Ovary (tissue), 9 donors: ENCODE results near the gene ADAM17. TPM values are rescaled to one million over a fixed set of nuclear protein-coding genes. Genes with fewer than 3 reads are reported as not detected.
A peak's percentile ranks its signal among the peaks of the same experiment; 100 is the strongest.

Experiments
- DNase-seq, 5 donors: peaks; one replicate each; pipeline ENCODE4 v3.0.0-alpha.2; 2019 to 2020
- H3K27ac ChIP-seq, 2 donors: fragments of 200-600 bp; one replicate each; pipeline versions ENCODE4 v1.5.1 to v1.8.0; 2019 to 2022
- H3K27me3 ChIP-seq: fragments of 200-600 bp; one replicate; pipeline ENCODE4 v1.8.0; 2022
- H3K36me3 ChIP-seq: fragments of 200-600 bp; sonication (generic); one replicate; pipeline ENCODE4 v1.5.1; 2019
- H3K4me1 ChIP-seq: one replicate; pipeline ENCODE4 v1.8.1; 2013; ENCODE audit warnings: mild to moderate bottlenecking, moderate library complexity; ENCODE audit not compliant: insufficient read depth
- H3K4me3 ChIP-seq: fragments of 200-600 bp; sonication (generic); one replicate; pipeline ENCODE4 v1.5.1; 2017
- H3K9me3 ChIP-seq, 2 donors: fragments of 200-600 bp in 1 of 2; sonication (generic) in 1 of 2; one replicate each; pipeline versions ENCODE4 v1.5.1 to v1.8.1; 2013 to 2019; ENCODE audit warnings: mild to moderate bottlenecking in 1 of 2, moderate library complexity in 1 of 2
- CTCF ChIP-seq, 3 donors: fragments of 450-650 bp in 2 of 3; fragments of 200-600 bp in 1 of 3; IDR thresholded peaks; one replicate each; pipeline versions ENCODE4 v1.5.1 to v1.8.0; 2016 to 2022; ENCODE audit warnings: antibody characterized with exemption in 3 of 3, mild to moderate bottlenecking in 1 of 3
- EP300 ChIP-seq: sonication (generic); formaldehyde crosslinking; IDR thresholded peaks from one replicate; pipeline ENCODE4 v1.6.1; 2017; ENCODE audit warnings: antibody characterized with exemption
- POLR2A ChIP-seq: fragments of 450-650 bp; IDR thresholded peaks from one replicate; pipeline ENCODE4 v1.6.1; 2017; ENCODE audit warnings: antibody characterized with exemption, mild to moderate bottlenecking, moderate library complexity
- WGBS, 3 donors: extraction: QIAGEN DNeasy Blood & Tissue Kit in 1 of 3; methylation state at CpG; one replicate each; pipeline versions ENCODE4 v1.1.5 to v1.1.7; 2013 to 2017; 5-methylcytosine and 5-hydroxymethylcytosine counted together
- intact Hi-C, 4 donors: fragments of 100-400 bp; cut with DNase I; formaldehyde crosslinking; loops; one replicate each; pipeline versions ENCODE4 v1.11.0 to v1.15.1; 2022 to 2023
- polyA plus RNA-seq, 2 donors: library from polyadenylated mRNA; stranded (reverse); fragments of 200-250 nt in 1 of 2; fragments of 350-450 nt in 1 of 2; fragmentation: Illumina TruSeq in 1 of 2; extraction: RNeasy Lipid Tissue Mini Kit (QIAGEN cat#74804) in 1 of 2; gene quantifications; one replicate each; pipeline ENCODE4 v1.2.3, GENCODE V29; 2013 to 2014
- total RNA-seq, 7 donors: library from RNA; depleted of rRNA in 2 of 7; stranded (reverse); fragments of >200 nt in 2 of 7; fragmentation: NEBNext Ultra II Directional in 3 of 7; extraction: Animal tissue kit (Norgen Biotek cat#: 25700) in 3 of 7; gene quantifications; one replicate each; pipeline versions ENCODE4 v1.1.0 to v1.2.4, GENCODE V29; 2016 to 2023
- donor health status: DM: no; HTN: no; CAD: no; lungs with moderate emphysema.
- donor health status: DM: no; HTN: no; CAD: no.
- donor health status: Bipolar disorder and iron deficiency.
- donor health status: DM: yes; HTN: yes; CAD: no.
- donor health status: DM: no; HTN: no; CAD: no.
- donor health status: DM: yes; HTN: yes; CAD: no.

ADAM17 gene
- total and polyA plus RNA-seq, 9 donors = 10.2 to 46.6 (median 27.8) TPM

GRCh38 chr2:9549420-9549819, 6.2 kb downstream of the ADAM17 start:
- peaks cover 33% of the 10 kb centered on the region for H3K4me1 ChIP-seq
- WGBS, 3 donors = 85 to 92% (median 86%) methylated on average over 9 of the region's 9 CpGs
- no peaks in the 10 kb centered on the region for H3K27me3 ChIP-seq
- intact Hi-C loops = no loop called here
- no peak overlapping the region for H3K27ac ChIP-seq
- no peak for TF ChIP-seq CTCF (IDR thresholded peaks at IDR 0.05)
- TF ChIP-seq EP300 = no peak
- TF ChIP-seq POLR2A = no peak
- H3K36me3 ChIP-seq = no peaks in the 10 kb centered on the region
- no peak overlapping the region for H3K4me3 ChIP-seq
- no peaks in the 10 kb centered on the region for H3K9me3 ChIP-seq
- no peak for DNase-seq

- DNase-seq = no peak
- Histone ChIP-seq H3K27me3 (no peaks in the 10 kb centered on the region), H3K9me3 (no peaks in the 10 kb centered on the region), H3K36me3 (no peaks in the 10 kb centered on the region), H3K27ac (no peak overlapping the region), H3K4me3 (no peak overlapping the region), H3K4me1 (peaks cover 32% of the 10 kb centered on the region)
- intact Hi-C loops = no loop called here
- no peak for TF ChIP-seq CTCF (IDR thresholded peaks at IDR 0.05)
- TF ChIP-seq POLR2A = no peak
- no peak for TF ChIP-seq EP300
- WGBS, 3 donors = 37 to 48% (median 42%) methylated on average over 2 of the region's 2 CpGs
These were observed 7.1 kb downstream of the ADAM17 start for GRCh38 chr2:9548506-9548905.

DNA sequence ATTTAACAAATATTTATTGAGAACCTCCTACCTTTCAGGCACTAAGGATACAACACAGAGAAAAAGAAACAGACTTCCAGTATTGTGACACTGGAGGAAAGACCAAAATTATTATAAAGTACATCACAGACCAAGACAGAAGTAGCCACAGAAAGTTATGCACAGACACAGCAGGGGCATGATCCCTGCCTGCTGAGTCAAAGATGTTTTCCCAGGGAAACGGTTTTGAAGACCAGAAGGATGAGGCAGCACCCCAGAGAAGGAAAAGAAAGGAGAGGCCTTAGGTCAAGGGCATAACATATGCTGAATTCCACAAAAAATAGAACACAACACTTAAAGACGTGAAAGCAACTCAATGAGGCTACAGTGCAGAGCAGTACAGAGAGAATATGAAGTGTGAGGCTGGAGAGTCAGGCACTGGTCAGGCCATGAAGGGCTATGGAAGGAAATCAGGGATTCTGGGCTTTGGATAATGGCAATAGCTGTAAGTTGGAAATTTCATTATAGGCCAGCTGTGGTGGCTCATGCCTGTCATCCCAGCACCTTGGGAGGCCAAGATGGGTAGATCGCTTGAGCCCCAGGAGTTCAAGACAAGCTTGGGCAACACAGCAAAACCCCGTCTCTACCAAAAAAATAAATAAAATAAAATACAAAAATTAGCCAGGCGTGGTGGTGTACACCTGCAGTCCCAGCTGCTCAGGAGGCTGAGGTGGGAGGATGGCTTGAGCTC, 8.2 kb downstream of the ADAM17 start:
- DNase-seq = no peak
- no peak overlapping the region for H3K4me3 ChIP-seq
- H3K9me3 ChIP-seq = no peaks in the 10 kb centered on the region
- TF ChIP-seq EP300 = no peak
- no peak for TF ChIP-seq POLR2A
- no peak for TF ChIP-seq CTCF (IDR thresholded peaks at IDR 0.05)
- no peaks in the 10 kb centered on the region for H3K27me3 ChIP-seq
- WGBS, 3 donors = 57 to 70% (median 58%) methylated on average over 5 of the region's 5 CpGs
- H3K27ac ChIP-seq = peak overlapping the region in 1 of 2 donors; percentile 15
- H3K36me3 ChIP-seq = no peaks in the 10 kb centered on the region
- intact Hi-C loops = no loop called here
- peaks cover 31% of the 10 kb centered on the region for H3K4me1 ChIP-seq

GRCh38 chr2:9545502-9545901, 10.1 kb downstream of the ADAM17 start:
- Histone ChIP-seq H3K9me3 (no peaks in the 10 kb centered on the region), H3K36me3 (no peaks in the 10 kb centered on the region), H3K4me1 (peaks cover 28% of the 10 kb centered on the region), H3K27ac (peak overlapping the region in 1 of 2 donors; percentile 2), H3K27me3 (no peaks in the 10 kb centered on the region), H3K4me3 (no peak overlapping the region)
- whole genome bisulfite sequencing, 3 donors = 39 to 65% (median 40%) methylated on average over 5 of the region's 5 CpGs
- no peak for DNase-seq
- intact Hi-C loops = no loop called here
- TF ChIP-seq POLR2A (no peak), CTCF (IDR thresholded peaks at IDR 0.05) (no peak), EP300 (no peak)
